ENCODE measurements around the gene DNAJC30. TPM values are rescaled to one million over a fixed set of nuclear protein-coding genes. Genes with fewer than 3 reads are reported as not detected.
A peak's percentile ranks its signal among the peaks of the same experiment; 100 is the strongest.

Gene DNAJC30
- 10 to 100 TPM in 2 of 3 donors, 1 to 10 TPM in 1; 8.7 to 10.5 (median 10.2) TPM for total RNA-seq
- long read RNA-seq, donor 1, transcript DNAJC30-201 (1 exons, 2,485 nt) = major isoform, 24 of 24 reads
- long read RNA-seq, donor 1, partial matches to known transcripts = 0 of 24 reads
- long read RNA-seq, donor 1, other reads (novel, unspliced or antisense) = 0 of 24 reads
- long read RNA-seq, donor 2, transcript DNAJC30-201 (1 exons, 2,485 nt) = major isoform, 19 of 19 reads
- long read RNA-seq, donor 2, partial matches to known transcripts = 0 of 19 reads
- long read RNA-seq, donor 2, other reads (novel, unspliced or antisense) = 0 of 19 reads

GRCh38 chr7:73683056-73683787 lies at the start of gene DNAJC30, which contains the start of gene BUD23:
TSS of gene DNAJC30 (minus strand) at chr7:73683453. CDS start at chr7:73683423, 30 bp downstream.
TSS of gene BUD23 (plus strand) at chr7:73683597. CDS start at chr7:73683626, 29 bp downstream.
- no peak for TF ChIP-seq CTCF (IDR thresholded peaks at IDR 0.05)
- Histone ChIP-seq H3K36me3 (ENCODE audit: low read depth) (no peaks in the 10 kb centered on the region), H3K9me3 (no peaks in the 10 kb centered on the region), H3K4me3 (peak within 1 kb of the TSS; percentile 82), H3K4me1 (ENCODE audit: low read depth) (peaks cover 26% of the 10 kb centered on the region)
- peak; percentile 99 for ATAC-seq
- peak; percentile 97 to 99 (median 99) for DNase-seq
- intact Hi-C loops (cut with DNase I, micrococcal nuclease) = no loop called here

DNA sequence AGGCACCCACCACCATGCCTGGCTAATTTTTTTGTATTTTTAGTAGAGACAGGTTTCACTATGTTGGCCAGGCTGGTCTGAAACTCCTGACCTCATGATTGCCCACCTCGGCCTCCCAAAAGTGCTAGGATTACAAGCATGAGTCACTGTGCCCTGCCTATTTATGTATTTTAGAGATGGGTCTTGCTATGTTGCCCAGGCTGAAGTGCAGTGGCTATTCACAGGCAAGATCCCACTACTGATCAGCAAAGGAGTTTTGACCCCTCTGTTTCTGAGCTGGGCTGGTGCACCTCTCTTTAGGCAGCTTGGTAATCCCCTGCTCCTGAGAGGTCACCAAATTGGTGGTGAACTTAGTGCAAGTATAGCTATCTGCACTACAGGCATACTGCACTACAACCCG lies 49.1 kb upstream of the DNAJC30 start:
- DNase-seq (no peak), ATAC-seq (no peak)
- Histone ChIP-seq H3K36me3 (ENCODE audit: low read depth) (no peaks in the 10 kb centered on the region), H3K9me3 (no peaks in the 10 kb centered on the region), H3K4me1 (ENCODE audit: low read depth) (peaks cover 16% of the 10 kb centered on the region), H3K4me3 (no peak overlapping the region)
- intact Hi-C loops (cut with DNase I, micrococcal nuclease) = no loop called here
- no peak for TF ChIP-seq CTCF (IDR thresholded peaks at IDR 0.05)

DNA sequence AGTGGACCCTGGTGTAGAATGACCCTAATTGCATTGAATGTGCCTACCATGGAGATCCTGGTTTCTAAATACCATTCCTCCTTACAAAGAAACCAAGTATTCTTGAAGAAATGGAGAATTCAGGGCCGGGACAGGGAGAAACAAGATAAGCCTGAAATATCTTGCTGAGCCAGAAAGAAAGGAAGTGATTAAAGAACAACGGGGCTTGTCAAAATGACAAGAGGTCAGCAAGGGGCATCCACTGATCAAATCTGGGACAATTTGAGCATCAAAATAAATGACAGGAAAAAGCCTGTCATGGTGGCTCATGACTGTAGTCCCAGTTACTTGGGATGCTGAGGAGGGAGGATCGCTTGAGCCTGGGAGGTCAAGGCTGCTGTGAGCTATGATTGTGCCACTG lies 47.2 kb upstream of the DNAJC30 start:
- H3K4me1 ChIP-seq (ENCODE audit: low read depth) = peaks cover 2% of the 10 kb centered on the region
- intact Hi-C loops (cut with DNase I, micrococcal nuclease) = no loop called here
- no peak overlapping the region for H3K4me3 ChIP-seq
- no peaks in the 10 kb centered on the region for H3K9me3 ChIP-seq
- no peak for ATAC-seq
- TF ChIP-seq CTCF (IDR thresholded peaks at IDR 0.05) = no peak
- DNase-seq = no peak
- H3K36me3 ChIP-seq (ENCODE audit: low read depth) = no peaks in the 10 kb centered on the region

- intact Hi-C loops (cut with DNase I, micrococcal nuclease) = no loop called here
- ATAC-seq (no peak), DNase-seq (no peak)
- no peak for TF ChIP-seq CTCF (IDR thresholded peaks at IDR 0.05)
- no peaks in the 10 kb centered on the region for H3K36me3 ChIP-seq (ENCODE audit: low read depth)
- no peak overlapping the region for H3K4me3 ChIP-seq
- H3K4me1 ChIP-seq (ENCODE audit: low read depth) = no peaks in the 10 kb centered on the region
- no peaks in the 10 kb centered on the region for H3K9me3 ChIP-seq
These were observed 45.3 kb upstream of the DNAJC30 start for GRCh38 chr7:73728551-73728950.

- ATAC-seq = no peak
- H3K4me3 ChIP-seq = no peak overlapping the region
- intact Hi-C loops (cut with DNase I, micrococcal nuclease) = no loop called here
- TF ChIP-seq CTCF (IDR thresholded peaks at IDR 0.05) = no peak
- H3K36me3 ChIP-seq (ENCODE audit: low read depth) = no peaks in the 10 kb centered on the region
- no peaks in the 10 kb centered on the region for H3K9me3 ChIP-seq
- DNase-seq = no peak
- no peaks in the 10 kb centered on the region for H3K4me1 ChIP-seq (ENCODE audit: low read depth)
These were observed 44.7 kb upstream of the DNAJC30 start for GRCh38 chr7:73727952-73728351.

Data from mucosa of descending colon (tissue), 3 donors.